ENCODE results near the gene AFP. TPM values are rescaled to one million over a fixed set of nuclear protein-coding genes. Genes with fewer than 3 reads are reported as not detected.

The AFP gene
- total RNA-seq, 1 experiment from 2014 or later: 4.9 TPM

GRCh38 chr4:73414936-73415271 is 21.1 kb upstream of the AFP start:
- H2BK20ac ChIP-seq (ENCODE audit: low read depth, low read length, poor library complexity, severe bottlenecking): no peak overlapping the region
- H2BK15ac ChIP-seq (ENCODE audit: low read depth, low read length): no peak overlapping the region
- no peaks in the 10 kb centered on the region for H3K27me3 ChIP-seq (ENCODE audit: insufficient read depth, low read length)
- H4K20me1 ChIP-seq (ENCODE audit: control insufficient read depth, insufficient read depth, insufficient read length): no peaks in the 10 kb centered on the region
- H3K4ac ChIP-seq (ENCODE audit: low read depth, low read length): no peak overlapping the region
- no peaks in the 10 kb centered on the region for H3K79me2 ChIP-seq (ENCODE audit: insufficient read depth, low read length)
- H3K4me3 Mint-ChIP-seq: no peak overlapping the region
- H2BK120ac ChIP-seq (ENCODE audit: low read depth, low read length, poor library complexity, severe bottlenecking): no peak overlapping the region
- H3T11ph ChIP-seq (ENCODE audit: low read length): no peak overlapping the region
- H4K91ac ChIP-seq (ENCODE audit: insufficient read length, low read depth, low read length): no peak overlapping the region
- H3K9me3 Mint-ChIP-seq: no peaks in the 10 kb centered on the region
- no peaks in the 10 kb centered on the region for H3K9me3 ChIP-seq (ENCODE audit: control insufficient read depth, low read depth, low read length)
- H3K27ac ChIP-seq (ENCODE audit: insufficient read length, low read depth, low read length): no peak overlapping the region
- H2BK12ac ChIP-seq (ENCODE audit: insufficient read length, low read depth, low read length): no peak overlapping the region
- no peak overlapping the region for H2AFZ ChIP-seq (ENCODE audit: low read length)
- H2AK5ac ChIP-seq (ENCODE audit: insufficient read length, low read length): no peak overlapping the region
- DNase-seq: no peak
- no peak overlapping the region for H3K18ac ChIP-seq (ENCODE audit: insufficient read length, low read depth, low read length)
- no peak overlapping the region for H3K23ac ChIP-seq (ENCODE audit: insufficient read length, low read depth, low read length)
- H3K36me3 Mint-ChIP-seq (ENCODE audit: insufficient read depth in 1 of 3, low read depth in 3 of 3): no peaks in the 10 kb centered on the region
- H3K27me3 Mint-ChIP-seq (ENCODE audit: low read depth): no peaks in the 10 kb centered on the region
- H4K5ac ChIP-seq (ENCODE audit: insufficient read length, low read depth, low read length): no peak overlapping the region
- TF ChIP-seq CTCF (conservative IDR thresholded peaks at IDR 0.05): no peak
- no peak overlapping the region for H3K9ac ChIP-seq (ENCODE audit: extremely low read depth, insufficient read length, low read length)
- no peak overlapping the region for H2BK5ac ChIP-seq (ENCODE audit: insufficient read length, low read length)
- H3K4me1 ChIP-seq (ENCODE audit: insufficient read depth, low read length): no peaks in the 10 kb centered on the region
- WGBS (ENCODE audit: extremely low coverage, insufficient read length, low lambda C conversion rate): no CpG with 5 or more reads among the region's 2 CpGs
- H3K79me1 ChIP-seq (ENCODE audit: insufficient read depth, low read depth, low read length, poor library complexity, severe bottlenecking): no peaks in the 10 kb centered on the region
- no peak overlapping the region for H3K27ac Mint-ChIP-seq
- H4K8ac ChIP-seq (replicated peaks; ENCODE audit: insufficient read length, low read depth, low read length): no peak overlapping the region
- H3K4me2 ChIP-seq (ENCODE audit: insufficient read depth, insufficient read length, low read length): no peak overlapping the region
- H3K4me1 Mint-ChIP-seq: peaks cover 3 to 4% of the 10 kb centered on the region in 2 experiments; a peak in 3 of 4 replicates
- no peak overlapping the region for H3K56ac ChIP-seq (ENCODE audit: insufficient read length, low read depth, low read length)
- no peak overlapping the region for H3K14ac ChIP-seq (ENCODE audit: insufficient read depth, low read length)
- no peaks in the 10 kb centered on the region for H3K23me2 ChIP-seq (ENCODE audit: insufficient read length, low read depth, low read length, poor library complexity, severe bottlenecking)
